SU-DHL-6 (cell line): ENCODE measurements around the gene MBNL1.

ENCODE experiments used
- H2AFZ ChIP-seq: fragments of 200-600 bp; sonication (generic); 2 replicates; pipeline ENCODE4 v1.6.1; 2014; ENCODE audit warnings: low read depth, mild to moderate bottlenecking, moderate library complexity, mixed read lengths, antibody characterized with exemption, low read length; ENCODE audit not compliant: severe bottlenecking
- H3F3A ChIP-seq: fragments of 200-600 bp; shearing (Covaris generic); 2 replicates; pipeline ENCODE4 v1.6.0; 2016; ENCODE audit warnings: antibody characterized with exemption, mild to moderate bottlenecking; ENCODE audit not compliant: insufficient read depth
- H3K27ac ChIP-seq: fragments of 200-600 bp; sonication (generic); 2 replicates; pipeline ENCODE4 v1.5.1; 2016; ENCODE audit warnings: low read depth, mild to moderate bottlenecking, low read length, moderate library complexity, mixed read lengths
- H3K27me3 ChIP-seq: fragments of 200-600 bp; sonication (generic), shearing (Covaris generic); 2 replicates; pipeline ENCODE4 v1.6.0; 2014; ENCODE audit warnings: mild to moderate bottlenecking, low read length
- H3K36me3 ChIP-seq: fragments of 200-600 bp; sonication (generic); 2 replicates; pipeline ENCODE4 v1.6.1; 2014; ENCODE audit warnings: mild to moderate bottlenecking, low read length, mixed read lengths
- H3K4me2 ChIP-seq: fragments of 300-600, 200-600 bp; shearing (Covaris generic), sonication (generic); 2 replicates; pipeline ENCODE4 v1.6.0; 2014; ENCODE audit warnings: low read length, low read depth, mild to moderate bottlenecking; ENCODE audit not compliant: poor library complexity, severe bottlenecking
- H3K4me3 ChIP-seq: fragments of 200-600 bp; sonication (generic); 2 replicates; pipeline ENCODE4 v1.5.1; 2014; ENCODE audit warnings: antibody characterized with exemption, low read length, mild to moderate bottlenecking, mixed read lengths; ENCODE audit not compliant: insufficient read depth, poor library complexity, severe bottlenecking
- H3K79me2 ChIP-seq: fragments of 200-600 bp; sonication (generic); 2 replicates; pipeline ENCODE4 v1.6.1; 2014; ENCODE audit warnings: mild to moderate bottlenecking, low read length, moderate library complexity; ENCODE audit not compliant: insufficient read depth
- H3K9ac ChIP-seq: fragments of 200-600 bp; sonication (generic); 2 replicates; pipeline ENCODE4 v1.7.0; 2014; ENCODE audit warnings: mild to moderate bottlenecking, low read length
- H3K9me2 ChIP-seq: fragments of 200-600 bp; sonication (generic); replicated peaks from 2 replicates; pipeline ENCODE4 v1.6.1; 2014; ENCODE audit warnings: low read length; ENCODE audit not compliant: insufficient read depth
- H3K9me3 ChIP-seq: fragments of 200-600 bp; sonication (generic); 2 replicates; pipeline ENCODE4 v1.6.1; 2014; ENCODE audit warnings: low read length, mixed read lengths; ENCODE audit not compliant: insufficient read depth
- H4K20me1 ChIP-seq: fragments of 200-600 bp; sonication (generic); 2 replicates; pipeline ENCODE4 v1.6.1; 2014; ENCODE audit warnings: low read depth, mild to moderate bottlenecking, antibody characterized with exemption, low read length, moderate library complexity, mixed read lengths
- CTCF ChIP-seq: fragments of 200-600 bp; sonication (generic); IDR thresholded peaks from one replicate; pipeline ENCODE4 v1.5.1; 2017; ENCODE audit warnings: antibody characterized with exemption, mild to moderate bottlenecking, low read length, moderate library complexity; ENCODE audit not compliant: insufficient read depth, poor library complexity, severe bottlenecking
- EZH2phosphoT487 ChIP-seq: fragments of 200-600 bp; sonication (generic), shearing (Covaris generic); conservative IDR thresholded peaks from 2 replicates; pipeline ENCODE4 v1.6.1; 2018; ENCODE audit warnings: mild to moderate bottlenecking, antibody characterized with exemption, low read length, moderate library complexity, mixed read lengths

The MBNL1 gene

DNA sequence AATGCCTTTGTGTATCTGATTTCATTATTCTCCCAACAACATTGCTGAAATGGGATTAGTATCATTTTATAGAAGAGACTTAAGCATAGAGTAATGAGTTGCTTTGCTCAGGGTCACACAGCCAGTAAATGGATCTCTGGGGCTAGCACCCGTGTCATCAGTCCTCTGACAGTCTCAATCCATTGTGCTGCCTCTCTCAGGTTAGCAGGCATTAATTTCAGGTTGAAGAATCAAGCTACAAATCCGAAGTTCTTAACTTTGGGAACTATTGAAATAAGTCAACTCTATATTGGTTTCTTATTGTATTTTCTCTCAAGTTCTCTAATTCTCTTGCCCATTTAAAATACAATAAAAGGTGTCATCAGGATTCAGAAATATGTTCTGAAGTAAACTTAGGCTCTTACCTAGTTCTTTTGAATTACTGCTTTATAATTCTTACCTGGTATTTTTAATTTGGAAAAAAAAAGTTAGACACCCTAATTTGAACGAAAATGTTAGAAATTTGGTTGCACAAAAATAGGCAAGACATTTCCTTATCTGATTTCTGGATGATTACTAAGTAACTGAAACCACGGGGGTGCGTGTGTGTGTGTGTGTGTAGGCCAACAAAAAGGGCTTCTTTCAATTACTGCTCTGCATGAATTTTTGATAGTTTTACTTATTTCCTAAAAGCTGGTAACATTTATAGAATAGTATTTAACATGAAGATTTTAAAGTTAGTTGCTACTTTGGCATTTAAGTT is 189.8 kb downstream of the MBNL1 start:
- H3K9me2 ChIP-seq = no peaks in the 10 kb centered on the region
- no peak overlapping the region for H2AFZ ChIP-seq
- peaks cover 50% of the 10 kb centered on the region for H3F3A ChIP-seq
- no peak overlapping the region for H3K27ac ChIP-seq
- H3K9me3 ChIP-seq = no peaks in the 10 kb centered on the region
- TF ChIP-seq EZH2phosphoT487 (no peak), CTCF (no peak)
- no peaks in the 10 kb centered on the region for H4K20me1 ChIP-seq
- H3K27me3 ChIP-seq = no peaks in the 10 kb centered on the region
- no peak overlapping the region for H3K4me3 ChIP-seq
- H3K36me3 ChIP-seq = peaks cover 82% of the 10 kb centered on the region
- H3K79me2 ChIP-seq = peaks cover 9% of the 10 kb centered on the region
- no peak overlapping the region for H3K4me2 ChIP-seq
- H3K9ac ChIP-seq = no peak overlapping the region

GRCh38 chr3:152459118-152459515 is 190.4 kb downstream of the MBNL1 start:
- Histone ChIP-seq H3F3A (peaks cover 52% of the 10 kb centered on the region), H3K36me3 (peaks cover 82% of the 10 kb centered on the region), H4K20me1 (no peaks in the 10 kb centered on the region), H3K4me2 (no peak overlapping the region), H3K9ac (no peak overlapping the region), H3K9me2 (no peaks in the 10 kb centered on the region), H3K9me3 (no peaks in the 10 kb centered on the region), H3K79me2 (peaks cover 7% of the 10 kb centered on the region), H3K27ac (no peak overlapping the region), H3K4me3 (no peak overlapping the region), H2AFZ (no peak overlapping the region), H3K27me3 (no peaks in the 10 kb centered on the region)
- TF ChIP-seq CTCF (no peak), EZH2phosphoT487 (no peak)

GRCh38 chr3:152459572-152459971 is 190.8 kb downstream of the MBNL1 start:
- Histone ChIP-seq H3K9me2 (no peaks in the 10 kb centered on the region), H3K9ac (no peak overlapping the region), H3K27ac (no peak overlapping the region), H3K4me2 (no peak overlapping the region), H3K36me3 (peaks cover 82% of the 10 kb centered on the region), H4K20me1 (no peaks in the 10 kb centered on the region), H3K4me3 (no peak overlapping the region), H3K9me3 (no peaks in the 10 kb centered on the region), H3K79me2 (peaks cover 2% of the 10 kb centered on the region), H3K27me3 (no peaks in the 10 kb centered on the region), H2AFZ (no peak overlapping the region), H3F3A (peaks cover 53% of the 10 kb centered on the region)
- TF ChIP-seq EZH2phosphoT487 (no peak), CTCF (no peak)
